ENCODE data around the gene RIN3.

RIN3 gene

GRCh38 chr14:92555465-92556111, 42.0 kb downstream of the RIN3 start:
- DNase-seq (ENCODE audit: low read depth in 2 of 2), result no peak

DNA sequence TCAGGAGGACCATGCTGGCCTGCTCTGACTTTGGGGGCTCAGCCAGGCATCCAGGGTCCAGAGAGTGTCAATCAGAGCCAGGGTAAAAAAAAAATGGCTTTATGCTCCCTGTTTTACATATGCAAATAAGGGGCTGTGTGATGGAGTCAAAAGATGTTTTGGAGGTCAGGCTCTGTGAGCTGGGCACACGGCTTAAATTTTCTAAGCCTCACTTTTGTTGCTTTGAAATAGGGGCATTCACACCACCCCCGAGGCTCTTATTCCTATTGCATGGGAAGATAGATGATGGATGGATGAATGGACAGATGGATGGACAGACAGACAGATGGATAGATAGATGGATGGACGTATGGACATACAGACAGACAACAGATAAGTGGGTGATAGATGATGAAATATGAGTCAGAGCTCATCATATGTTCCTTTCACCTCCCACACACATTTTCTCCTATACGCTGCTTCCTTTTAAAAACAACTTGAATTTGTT, 42.7 kb downstream of the RIN3 start:
- DNase-seq (ENCODE audit: low read depth in 2 of 2), result no peak

- no peak for DNase-seq (ENCODE audit: low read depth in 2 of 2)
Measured at GRCh38 chr14:92556863-92557543, 43.4 kb downstream of the RIN3 start.

- DNase-seq (ENCODE audit: low read depth in 2 of 2), result no peak
Measured at GRCh38 chr14:92557544-92557912, 43.9 kb downstream of the RIN3 start.

DNA sequence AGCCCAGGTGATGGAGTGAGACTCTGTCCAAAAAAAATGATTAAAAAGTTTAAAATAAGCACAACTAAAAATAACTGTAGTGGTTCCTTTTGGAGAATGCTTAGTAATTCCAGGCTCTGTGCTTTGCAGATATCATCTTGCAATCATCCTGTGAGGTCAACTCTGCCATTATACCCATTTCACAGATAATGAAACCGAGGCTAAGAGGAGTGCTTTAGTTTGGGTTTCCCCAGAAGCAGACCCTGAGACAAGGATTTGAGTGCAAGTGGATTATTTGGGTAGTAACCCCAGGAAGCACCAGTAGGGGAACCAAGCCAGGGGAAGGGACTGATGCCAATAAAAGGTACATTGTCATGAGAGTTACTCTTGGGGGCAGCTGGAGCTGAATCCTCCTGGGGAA, 44.7 kb downstream of the RIN3 start:
- DNase-seq (ENCODE audit: low read depth in 2 of 2), result no peak

- no peak for DNase-seq (ENCODE audit: low read depth in 2 of 2)
Measured at GRCh38 chr14:92559486-92559885, 45.9 kb downstream of the RIN3 start.

DNA sequence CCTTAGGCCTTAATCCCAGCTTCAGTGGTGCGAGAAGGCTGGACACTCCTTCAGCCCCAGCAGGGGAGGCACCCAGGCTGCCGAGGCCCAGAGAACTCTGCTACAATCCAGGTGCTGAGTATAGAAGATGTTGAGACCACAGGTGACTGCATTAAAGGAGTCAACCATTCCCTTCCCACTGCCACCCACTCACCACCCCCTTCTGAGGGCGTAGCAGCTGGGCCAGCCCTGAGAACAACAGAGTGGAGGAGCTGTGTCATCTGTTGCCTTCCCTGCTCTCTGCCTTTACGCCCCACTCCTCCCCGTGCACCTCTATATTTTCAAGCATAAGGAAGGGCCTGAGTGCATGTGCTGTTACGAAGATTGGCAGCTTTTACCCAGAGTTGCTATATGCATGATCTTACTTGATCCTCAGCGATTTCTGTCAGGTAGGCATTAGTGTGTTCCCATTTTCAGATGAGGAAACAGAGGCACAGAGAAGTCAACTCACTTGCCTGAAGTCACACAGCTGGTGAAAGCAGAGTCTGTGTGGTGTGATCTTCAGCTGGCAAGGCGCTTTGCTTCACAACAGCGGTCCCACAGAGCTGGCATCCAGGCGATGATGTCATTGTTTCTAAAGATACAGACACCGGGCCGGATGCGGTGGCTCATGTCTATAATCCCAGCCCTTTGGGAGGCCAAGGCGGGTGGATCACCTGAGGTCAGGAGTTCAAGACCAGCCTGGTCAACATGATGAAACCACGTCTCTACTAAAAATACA, 46.7 kb downstream of the RIN3 start:
- DNase-seq (ENCODE audit: low read depth in 2 of 2), result no peak

GRCh38 chr14:92561906-92562479, 48.4 kb downstream of the RIN3 start:
- no peak for DNase-seq (ENCODE audit: low read depth in 2 of 2)

- DNase-seq (ENCODE audit: low read depth in 2 of 2), result no peak
Measured at GRCh38 chr14:92563359-92563758, 49.8 kb downstream of the RIN3 start.

- no peak for DNase-seq (ENCODE audit: low read depth in 2 of 2)
Measured at GRCh38 chr14:92563765-92564285, 50.2 kb downstream of the RIN3 start.

DNA sequence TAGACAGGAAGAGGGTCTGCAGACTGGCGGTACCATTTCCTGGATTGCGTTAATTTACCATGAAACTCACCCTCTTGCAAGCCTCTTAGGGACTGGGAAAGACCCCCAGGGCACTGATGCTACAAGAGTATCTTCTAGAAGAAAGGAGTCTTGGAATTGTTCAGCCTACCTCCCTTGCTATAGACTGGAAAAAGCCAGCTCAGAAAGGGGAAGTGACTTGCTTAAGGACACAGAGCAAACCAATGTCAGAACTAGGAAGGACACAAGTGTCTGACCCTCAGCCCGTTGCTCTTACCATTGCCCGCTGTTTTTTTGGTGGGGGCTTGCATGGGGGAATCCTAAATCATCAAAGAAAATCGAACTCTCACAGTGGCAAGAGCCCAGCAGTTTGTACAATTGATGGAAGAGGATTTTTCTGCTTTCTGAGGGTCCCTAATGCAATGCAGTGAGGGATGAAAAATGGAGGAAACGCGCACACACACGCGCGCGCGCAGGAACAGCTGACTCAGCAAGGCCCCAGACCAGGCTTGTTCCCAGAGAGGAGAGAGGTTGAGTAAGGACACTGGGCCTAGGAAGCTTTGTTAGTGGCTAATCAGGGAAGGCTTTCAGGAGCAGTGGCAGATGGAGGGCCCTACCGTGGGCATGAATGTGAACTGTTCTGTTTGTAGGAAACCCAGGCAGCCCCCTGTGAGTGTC, 50.9 kb downstream of the RIN3 start:
- DNase-seq (ENCODE audit: low read depth in 2 of 2), result no peak

DNA sequence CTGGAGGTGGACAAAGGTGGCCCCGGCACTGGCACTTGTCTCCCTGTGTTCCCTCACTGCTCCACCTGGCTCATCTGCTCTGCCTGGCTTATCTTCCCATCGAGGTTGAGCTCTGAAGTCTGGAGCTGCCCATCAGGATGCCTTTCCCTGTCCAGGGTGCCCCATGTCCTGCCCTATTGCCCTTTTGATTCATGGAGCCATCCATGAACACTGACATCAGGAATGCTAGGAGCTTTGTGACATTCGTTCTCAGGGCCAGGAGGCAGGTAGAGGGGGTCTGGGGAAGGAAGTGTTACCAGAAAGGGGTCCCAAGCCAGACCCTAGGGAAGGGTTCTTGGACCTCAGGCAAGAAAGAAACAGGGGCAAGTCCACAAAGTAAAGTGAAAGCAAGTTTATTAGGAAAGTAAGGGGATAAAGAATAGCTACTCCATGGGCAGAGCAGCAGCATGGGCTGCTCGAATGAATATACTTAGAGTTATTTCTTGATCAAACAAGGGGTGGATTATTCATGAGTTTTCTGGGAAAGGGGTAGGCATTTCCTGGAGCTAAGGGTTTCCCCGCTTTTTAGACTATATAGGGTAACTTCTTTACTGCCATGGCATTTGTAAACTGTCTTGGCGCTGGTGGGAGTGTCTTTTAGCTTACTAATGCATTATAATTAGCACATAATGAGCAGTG, 51.6 kb downstream of the RIN3 start:
- DNase-seq (ENCODE audit: low read depth in 2 of 2), result no peak

GRCh38 chr14:92565718-92566115, 52.1 kb downstream of the RIN3 start:
- no peak for DNase-seq (ENCODE audit: low read depth in 2 of 2)

DNA sequence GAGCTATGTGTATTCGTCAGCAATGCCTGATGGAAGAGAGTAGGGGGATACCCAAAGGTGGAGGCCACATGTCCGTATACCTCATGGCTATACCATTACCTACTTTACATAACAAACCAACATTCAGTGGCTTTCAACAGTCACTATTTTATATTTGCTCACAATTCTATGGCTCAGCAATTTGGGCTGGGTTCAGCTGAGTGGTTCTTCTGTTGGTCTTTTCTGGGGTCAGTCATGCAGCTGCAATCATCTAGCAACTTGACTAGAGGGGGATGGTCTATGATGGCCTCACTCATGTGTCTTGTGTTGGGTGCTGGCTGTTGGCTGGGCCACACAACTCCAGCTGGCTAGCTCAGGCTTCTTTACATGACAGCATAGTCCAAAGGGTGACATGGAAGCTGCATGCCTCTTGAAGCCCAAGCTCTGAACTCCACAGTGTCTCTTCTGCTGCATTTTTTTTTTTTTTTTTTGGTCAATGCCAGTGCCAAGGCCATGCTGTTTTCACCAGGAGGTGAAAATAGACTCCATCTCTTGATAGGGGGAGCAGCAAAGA, 53.7 kb downstream of the RIN3 start:
- no peak for DNase-seq (ENCODE audit: low read depth in 2 of 2)

DNA sequence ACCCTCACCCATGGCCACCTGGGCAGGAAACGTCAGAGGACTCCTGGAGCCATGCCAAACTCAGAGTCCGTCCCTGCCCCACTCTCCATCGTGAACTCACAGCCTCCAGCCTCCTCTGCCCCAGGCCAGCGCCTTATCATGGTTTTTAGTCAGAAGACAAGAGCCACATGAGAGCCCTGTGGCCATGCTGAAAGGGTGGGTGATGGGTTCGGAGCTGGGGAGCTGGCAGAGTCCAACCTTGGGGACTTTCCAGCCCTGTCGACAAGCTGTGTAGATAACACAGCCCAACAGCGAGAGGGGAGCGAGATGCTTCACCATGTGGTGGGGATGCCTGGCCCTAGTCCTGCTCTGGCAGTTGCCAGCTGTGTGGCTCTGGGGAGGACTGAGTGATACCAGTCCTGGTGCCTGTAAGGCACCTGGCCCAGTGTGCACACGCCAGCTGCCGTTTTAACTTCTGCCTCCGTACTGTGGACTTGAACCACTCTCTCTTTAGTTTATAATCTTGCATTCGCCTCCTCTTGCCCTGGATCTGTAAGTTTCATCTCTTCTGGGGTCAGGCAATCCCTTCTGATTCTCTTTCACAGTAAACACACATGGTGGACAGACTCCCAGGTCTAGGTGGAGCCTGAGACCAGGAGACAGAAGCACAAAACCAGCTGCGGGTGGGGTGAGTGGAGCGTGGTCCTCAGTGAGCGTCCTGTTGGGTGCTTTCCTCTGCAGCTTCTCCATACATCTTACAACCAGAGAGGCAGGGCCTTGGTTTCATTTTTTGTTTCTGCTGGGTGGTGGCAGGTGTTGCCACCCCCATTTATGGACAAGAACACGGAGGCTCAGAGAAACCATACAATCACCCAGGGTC, 55.3 kb downstream of the RIN3 start:
- DNase-seq (ENCODE audit: low read depth in 2 of 2), result no peak

GRCh38 chr14:92570674-92571262, 57.2 kb downstream of the RIN3 start:
- no peak for DNase-seq (ENCODE audit: low read depth in 2 of 2)

GRCh38 chr14:92572050-92572449, 58.5 kb downstream of the RIN3 start:
- DNase-seq (ENCODE audit: low read depth in 2 of 2), result no peak

DNA sequence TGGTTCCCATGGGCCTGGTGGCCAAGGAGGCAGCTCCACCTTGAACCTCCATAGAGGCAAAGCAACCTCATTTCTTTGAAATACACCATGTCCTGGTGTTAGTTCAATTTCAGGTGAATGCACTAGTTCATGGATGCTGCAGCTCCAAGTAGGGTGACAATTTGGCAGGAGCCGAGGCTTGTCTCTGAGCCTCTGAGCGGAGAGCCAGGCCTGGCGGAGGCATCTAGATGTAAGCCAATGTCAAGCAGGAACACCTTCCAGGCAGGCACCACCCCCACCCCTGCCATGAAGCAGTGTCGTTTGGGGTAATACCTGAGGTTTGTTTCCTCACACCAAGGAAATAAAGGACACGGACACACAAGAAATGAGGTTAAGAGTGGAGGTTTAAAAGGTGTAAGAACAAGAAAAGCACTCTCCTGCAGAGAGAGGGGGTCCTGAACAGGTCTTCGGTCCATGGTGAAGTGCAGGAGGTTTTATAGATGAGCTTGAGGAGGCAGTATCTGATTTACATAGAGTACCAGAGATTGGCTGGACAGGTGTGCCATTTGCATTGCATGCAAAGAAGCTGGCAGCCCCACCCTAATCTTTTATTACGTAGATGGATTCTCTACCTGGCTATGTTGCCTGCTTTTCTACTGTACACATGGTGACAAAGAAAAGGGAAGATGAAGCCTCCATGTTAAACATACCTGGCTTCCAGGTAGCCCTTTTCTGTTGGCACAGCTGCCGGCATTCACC, 60.3 kb downstream of the RIN3 start:
- no peak for DNase-seq (ENCODE audit: low read depth in 2 of 2)
